ENCODE measurements around the gene KRR1.

DNA sequence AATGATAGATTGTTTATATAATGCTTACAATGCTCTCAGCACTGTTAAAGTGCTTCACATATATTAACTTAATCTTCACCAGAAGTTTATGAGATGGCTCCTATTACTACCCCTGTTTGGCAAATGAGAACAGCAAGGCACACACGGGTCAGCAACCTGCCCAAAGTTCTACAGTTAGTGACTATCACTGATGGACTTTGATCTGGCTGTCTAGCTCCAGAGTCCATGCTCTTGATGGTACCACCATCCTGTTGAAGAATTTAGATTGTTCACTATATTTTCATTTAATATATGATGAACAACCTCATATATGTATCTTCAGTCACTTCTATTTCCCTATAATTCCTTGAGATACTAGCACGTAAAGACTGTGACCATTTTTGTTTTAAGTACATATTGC, 20.2 kb downstream of the KRR1 start:
- TF ChIP-seq TCF7L2 (IDR thresholded peaks at IDR 0.05; ENCODE audit: borderline replicate concordance, low read depth, low read length) (no peak), ZNF623 (tag by site-specific recombination; IDR thresholded peaks at IDR 0.05) (no peak), GLI2 (tag by site-specific recombination; IDR thresholded peaks at IDR 0.05; ENCODE audit: borderline replicate concordance, low read depth) (no peak), ZNF549 (tag by site-specific recombination; IDR thresholded peaks at IDR 0.05) (no peak), ZNF660 (tag by site-specific recombination; IDR thresholded peaks at IDR 0.05) (no peak), YY1 (tag by site-specific recombination; IDR thresholded peaks at IDR 0.05) (no peak), ZNF341 (tag by site-specific recombination; IDR thresholded peaks at IDR 0.05; ENCODE audit: low read depth) (no peak), ZNF48 (tag by site-specific recombination; IDR thresholded peaks at IDR 0.05) (no peak), ZNF664 (tag by site-specific recombination; IDR thresholded peaks at IDR 0.05) (no peak), HOXC10 (CRISPR knock-in tag; IDR thresholded peaks at IDR 0.05) (no peak), ZBTB1 (tag by site-specific recombination; IDR thresholded peaks at IDR 0.05) (no peak), GLI4 (tag by site-specific recombination; IDR thresholded peaks at IDR 0.05) (no peak)
- TF ChIP-seq, protein P1, sequence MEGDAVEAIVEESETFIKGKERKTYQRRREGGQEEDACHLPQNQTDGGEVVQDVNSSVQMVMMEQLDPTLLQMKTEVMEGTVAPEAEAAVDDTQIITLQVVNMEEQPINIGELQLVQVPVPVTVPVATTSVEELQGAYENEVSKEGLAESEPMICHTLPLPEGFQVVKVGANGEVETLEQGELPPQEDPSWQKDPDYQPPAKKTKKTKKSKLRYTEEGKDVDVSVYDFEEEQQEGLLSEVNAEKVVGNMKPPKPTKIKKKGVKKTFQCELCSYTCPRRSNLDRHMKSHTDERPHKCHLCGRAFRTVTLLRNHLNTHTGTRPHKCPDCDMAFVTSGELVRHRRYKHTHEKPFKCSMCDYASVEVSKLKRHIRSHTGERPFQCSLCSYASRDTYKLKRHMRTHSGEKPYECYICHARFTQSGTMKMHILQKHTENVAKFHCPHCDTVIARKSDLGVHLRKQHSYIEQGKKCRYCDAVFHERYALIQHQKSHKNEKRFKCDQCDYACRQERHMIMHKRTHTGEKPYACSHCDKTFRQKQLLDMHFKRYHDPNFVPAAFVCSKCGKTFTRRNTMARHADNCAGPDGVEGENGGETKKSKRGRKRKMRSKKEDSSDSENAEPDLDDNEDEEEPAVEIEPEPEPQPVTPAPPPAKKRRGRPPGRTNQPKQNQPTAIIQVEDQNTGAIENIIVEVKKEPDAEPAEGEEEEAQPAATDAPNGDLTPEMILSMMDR (tag by site-specific recombination; IDR thresholded peaks at IDR 0.05), result no peak
- TF ChIP-seq, protein P2, sequence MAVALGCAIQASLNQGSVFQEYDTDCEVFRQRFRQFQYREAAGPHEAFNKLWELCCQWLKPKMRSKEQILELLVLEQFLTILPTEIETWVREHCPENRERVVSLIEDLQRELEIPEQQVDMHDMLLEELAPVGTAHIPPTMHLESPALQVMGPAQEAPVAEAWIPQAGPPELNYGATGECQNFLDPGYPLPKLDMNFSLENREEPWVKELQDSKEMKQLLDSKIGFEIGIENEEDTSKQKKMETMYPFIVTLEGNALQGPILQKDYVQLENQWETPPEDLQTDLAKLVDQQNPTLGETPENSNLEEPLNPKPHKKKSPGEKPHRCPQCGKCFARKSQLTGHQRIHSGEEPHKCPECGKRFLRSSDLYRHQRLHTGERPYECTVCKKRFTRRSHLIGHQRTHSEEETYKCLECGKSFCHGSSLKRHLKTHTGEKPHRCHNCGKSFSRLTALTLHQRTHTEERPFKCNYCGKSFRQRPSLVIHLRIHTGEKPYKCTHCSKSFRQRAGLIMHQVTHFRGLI (tag by site-specific recombination; IDR thresholded peaks at IDR 0.05), result no peak
